Hippocampal formation (tissue), 2 donors: ENCODE data around the gene SSBP4.

ENCODE experiments used
- DNase-seq, 2 donors: peaks; one replicate each; lab custom pipeline; 2025; lab: John Stamatoyannopoulos, UW

SSBP4 gene

DNA sequence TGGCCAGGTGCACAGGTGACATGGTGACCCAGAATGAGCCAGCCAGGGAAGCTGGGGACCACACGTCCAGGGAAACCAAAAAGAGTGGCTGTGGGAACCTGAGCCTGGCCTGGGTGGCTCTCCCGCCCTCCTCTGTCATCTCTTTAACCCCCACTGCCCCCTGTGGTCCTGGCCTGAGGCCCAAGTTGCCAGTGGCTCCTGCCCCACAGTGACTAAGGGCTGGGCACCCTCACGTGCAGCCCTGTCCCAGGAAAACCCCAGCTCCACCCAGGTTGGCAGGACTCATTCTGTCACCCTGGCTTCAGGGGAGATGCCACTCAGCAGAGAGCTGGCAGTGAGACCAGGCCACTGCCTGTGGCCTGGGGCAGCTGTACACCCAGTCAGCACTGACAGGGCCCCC, 49.3 kb downstream of the SSBP4 start:
- DNase-seq = no peak

DNA sequence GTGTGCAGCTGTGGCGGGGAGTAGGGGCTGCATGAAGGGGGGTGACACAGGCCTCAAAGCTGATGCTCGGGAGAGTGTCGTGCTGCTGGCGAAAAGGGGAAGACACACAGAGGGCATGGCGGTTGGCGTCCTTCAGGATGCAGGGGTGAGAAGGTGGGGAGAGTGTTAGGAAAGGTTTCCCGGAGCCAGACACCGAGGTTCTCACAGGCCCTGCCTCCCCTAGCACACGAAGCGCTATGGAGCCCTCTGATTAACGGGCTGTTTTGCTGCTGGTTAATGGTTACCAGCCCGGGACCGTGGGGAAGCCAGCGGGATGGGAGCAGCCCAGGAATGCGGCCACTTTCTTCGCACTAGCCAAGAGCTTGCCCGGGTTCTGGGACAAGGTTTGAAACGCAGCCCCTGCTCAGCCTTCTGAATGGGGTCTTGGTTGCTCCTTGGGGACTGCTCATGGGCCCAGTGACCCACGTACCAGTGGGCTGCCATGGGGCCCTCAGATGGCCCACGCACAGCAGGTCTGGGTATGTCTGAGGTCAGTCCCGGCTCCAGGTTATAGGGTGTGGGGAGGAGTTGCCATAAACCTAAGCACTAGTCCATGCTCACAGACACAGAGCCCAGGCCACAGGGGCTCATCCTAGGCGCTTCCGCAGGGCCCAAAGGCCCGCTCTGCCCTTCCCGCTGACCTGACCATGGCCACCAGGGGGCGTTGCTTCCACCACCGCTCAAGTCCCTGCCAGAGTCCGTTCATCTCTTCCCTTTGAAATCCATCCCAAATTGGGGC, 50.1 kb downstream of the SSBP4 start:
- peak in 1 of 2 donors; percentile 20 for DNase-seq

DNA sequence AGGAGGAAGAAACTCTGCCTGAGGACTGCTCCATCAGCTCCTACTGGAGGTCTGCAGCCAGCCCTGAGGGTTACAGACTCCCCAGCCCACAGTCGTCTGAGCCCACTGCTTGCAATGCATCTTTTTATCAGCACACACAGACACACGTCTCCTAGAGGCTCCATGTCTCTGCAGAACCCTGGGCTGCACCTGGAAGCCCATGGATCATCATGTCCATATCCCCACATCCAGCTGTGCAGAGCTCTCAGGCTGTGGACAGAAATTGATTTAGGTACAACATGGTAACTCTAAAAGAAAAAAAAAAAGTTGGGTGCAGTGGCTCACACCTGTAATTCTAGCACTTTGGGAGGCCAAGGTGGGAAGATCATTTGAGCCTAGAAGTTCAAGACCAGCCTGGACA, 51.6 kb downstream of the SSBP4 start:
- DNase-seq = no peak

DNA sequence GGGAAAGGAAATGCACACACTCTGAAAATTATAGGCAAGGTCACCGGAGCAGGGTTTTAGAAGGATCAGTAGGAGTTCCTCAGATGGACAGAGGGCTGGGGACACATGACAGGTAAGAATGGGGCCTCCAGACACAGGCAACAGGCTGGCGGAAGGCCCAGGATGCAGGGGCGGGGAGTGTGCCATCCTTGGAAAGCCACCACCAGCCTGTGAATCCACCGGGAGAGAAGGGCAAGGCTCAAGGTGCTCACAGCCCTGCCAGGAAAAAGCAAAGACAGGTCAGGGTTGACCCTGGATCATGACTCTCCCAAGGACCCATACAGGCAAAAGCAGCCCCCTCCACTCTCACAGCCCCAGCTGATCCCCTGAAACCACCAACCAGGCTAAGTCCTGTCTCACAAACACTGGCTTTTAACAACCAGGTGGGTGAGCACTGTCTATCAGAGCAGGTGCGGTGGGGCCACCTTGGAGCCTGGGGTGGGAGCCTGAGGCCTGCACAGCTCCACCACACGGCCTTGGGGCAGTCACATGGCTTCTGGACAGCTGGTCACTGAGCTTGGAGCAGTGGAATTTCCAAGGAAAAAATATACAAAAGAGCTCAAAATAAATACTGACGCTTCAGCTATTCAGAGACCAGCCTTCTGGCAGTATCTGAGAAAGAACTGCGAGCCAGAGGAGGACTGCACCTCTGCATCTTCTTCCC, 54.0 kb downstream of the SSBP4 start:
- DNase-seq = no peak

DNA sequence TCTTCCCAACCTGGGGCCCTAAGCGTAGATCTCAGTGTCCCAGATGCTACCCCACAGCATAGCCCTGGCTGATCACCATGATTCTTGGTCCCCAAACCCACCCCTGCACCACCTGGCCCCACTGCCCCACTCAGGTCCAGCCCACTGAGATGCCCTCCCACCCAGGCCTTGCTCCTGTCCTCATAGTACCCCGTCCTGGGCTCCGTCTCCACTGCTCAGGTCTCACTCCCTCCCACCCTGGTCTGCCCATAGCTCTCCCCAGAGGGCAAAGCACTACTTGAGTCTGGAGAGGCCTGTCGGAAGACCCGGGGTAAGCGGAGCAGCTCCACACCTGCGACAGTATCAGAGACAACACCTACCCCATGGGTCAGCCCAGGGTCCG, 54.5 kb downstream of the SSBP4 start:
- DNase-seq = no peak

DNA sequence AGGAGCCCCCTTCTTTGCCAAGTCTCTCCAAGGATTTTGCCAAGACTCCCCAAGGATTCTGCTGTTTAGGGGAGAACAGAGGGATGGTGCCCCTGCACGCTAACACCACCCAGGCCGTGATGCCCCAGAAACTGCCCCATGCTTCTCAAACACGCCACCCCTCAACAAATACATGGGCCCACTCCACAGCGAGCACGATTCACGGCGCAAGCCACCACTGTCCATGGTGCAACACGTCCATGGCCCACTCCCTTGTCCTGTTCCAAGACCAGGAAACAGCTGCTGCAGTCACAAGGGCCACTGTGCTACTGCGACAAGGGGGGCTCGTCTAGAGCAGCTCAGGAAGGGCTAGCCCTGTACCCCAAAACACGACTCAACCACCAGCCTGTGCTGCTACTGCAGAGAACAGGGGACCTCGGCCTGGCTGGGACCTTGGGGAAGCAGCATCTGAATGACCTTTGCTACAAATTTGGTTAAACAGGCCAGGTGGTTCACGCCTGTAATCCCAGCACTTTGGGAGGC, 55.2 kb downstream of the SSBP4 start:
- DNase-seq = no peak

DNA sequence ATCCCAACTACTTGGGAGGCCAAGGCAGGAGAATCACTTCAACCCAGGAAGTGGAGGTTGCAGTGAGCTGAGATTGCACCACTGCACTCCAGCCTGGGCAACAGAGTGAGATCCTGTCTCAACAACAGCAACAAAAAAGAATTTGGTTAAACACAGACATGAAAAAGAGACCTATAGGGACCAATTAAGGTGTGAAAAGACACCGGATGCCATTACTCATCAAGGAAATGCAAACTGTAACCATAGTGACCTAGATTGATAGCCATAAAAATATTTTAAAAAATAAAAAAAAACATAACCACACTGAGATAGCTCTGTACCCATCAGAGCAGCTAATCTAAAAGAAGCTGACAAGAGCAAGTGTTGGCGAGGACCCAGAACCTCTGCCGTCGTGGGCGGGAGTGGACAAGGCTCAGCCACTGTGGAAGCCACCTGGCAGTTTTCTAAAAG, 55.8 kb downstream of the SSBP4 start:
- DNase-seq = no peak

DNA sequence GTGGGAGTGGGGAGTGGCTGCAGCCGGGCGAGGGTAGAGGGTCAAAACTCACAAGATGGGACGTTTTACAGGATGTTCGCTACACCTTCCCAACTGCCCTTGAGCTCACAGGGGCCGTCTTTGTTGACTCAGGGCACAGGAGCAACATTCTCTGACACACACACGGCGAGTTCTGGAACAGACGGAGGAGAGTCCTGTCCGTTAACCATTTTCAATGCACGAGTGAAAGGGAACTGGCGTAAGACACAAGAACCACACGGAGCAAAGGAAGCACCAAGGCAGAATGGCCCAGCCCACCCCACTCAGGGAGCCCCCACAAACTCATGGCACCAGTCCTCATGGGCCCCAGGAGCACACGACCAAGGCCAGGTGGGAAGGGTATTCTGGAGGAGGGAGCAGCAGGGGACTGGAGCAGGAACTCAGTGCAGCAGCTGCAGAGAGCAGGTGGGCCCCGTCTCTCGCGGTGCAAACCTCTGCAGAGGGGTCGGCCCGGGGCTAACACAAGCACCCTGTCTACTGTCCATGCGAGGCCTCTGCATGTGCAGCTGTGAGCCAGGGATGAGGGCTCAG, 56.6 kb downstream of the SSBP4 start:
- DNase-seq = no peak

DNA sequence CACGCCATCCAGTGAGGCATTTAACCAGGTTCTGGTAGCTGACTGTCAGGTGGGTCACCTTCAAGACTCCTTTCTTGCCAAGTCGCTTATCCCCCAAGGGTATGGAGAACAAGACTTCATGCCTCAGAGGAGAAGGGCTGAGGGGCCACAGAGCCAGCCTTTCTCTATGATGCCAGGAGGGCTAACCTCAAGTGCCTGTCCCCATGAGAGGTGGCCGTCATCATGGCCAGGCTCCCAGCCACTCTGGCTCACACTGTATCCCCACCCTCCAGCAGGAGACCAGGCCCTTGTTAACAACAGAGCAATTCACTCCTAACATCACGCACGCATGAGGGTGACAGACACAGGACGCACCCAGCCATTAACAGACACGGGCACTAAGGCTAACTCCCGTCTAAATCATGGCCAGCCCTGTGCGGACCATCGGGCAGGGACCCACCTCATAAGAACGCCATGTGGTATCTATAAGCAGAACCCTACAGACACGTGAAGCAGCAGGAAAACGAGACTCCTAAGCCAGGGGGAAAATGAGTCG, 57.4 kb downstream of the SSBP4 start:
- no peak for DNase-seq

DNA sequence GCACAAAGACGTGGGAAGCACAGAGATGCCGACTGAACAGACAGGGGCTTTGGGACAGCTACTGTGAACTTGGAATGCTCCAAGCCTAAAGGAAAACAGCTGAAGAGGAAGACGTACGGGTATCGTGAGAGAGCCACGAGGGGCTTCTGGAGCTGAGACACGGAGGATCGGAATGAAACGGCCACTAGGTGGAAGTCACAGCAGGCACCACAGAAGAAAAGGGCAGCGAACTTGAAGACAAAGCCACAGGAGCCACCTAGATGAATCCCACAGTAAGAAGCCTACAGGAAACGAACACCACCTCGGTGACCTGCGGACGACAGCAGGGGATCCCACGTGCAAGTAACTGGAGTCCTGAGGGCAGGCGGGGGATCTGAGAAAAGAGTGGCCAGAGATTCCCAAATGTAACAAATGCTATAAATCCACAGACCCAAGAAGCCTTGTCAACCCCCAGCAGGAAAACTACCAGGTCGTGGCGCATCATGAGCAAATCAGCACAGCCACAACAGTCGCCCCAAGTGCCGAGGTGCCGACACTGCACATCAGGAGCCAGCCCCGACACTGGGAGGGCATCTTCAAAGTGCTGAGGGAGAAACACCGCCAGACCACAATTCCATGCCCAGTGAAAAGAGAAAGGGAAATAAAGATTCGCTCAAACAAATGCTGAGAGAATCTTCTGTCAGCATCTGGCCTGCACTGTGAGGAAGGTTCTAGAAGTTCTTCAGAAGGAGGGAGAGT, 58.0 kb downstream of the SSBP4 start:
- DNase-seq = no peak

DNA sequence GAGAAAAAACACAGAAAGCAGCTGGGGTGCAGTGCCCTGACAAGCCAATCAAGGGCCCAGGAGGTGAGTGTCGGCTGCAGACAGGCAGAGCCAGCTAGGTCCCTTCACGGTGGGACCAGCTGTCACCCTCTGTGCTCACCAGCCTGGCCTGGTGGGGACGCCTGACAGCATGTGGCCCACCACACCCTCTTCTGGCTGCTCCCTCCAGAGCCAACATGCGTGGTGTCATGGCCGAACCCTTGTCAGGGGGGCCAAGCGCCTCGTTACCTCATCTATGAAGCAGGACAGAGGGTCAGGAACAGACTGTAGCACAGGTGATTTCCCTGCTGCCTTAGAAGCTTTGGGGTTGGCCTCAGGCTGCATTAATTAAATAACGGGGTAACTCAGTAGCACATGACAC, 58.8 kb downstream of the SSBP4 start:
- no peak for DNase-seq

DNA sequence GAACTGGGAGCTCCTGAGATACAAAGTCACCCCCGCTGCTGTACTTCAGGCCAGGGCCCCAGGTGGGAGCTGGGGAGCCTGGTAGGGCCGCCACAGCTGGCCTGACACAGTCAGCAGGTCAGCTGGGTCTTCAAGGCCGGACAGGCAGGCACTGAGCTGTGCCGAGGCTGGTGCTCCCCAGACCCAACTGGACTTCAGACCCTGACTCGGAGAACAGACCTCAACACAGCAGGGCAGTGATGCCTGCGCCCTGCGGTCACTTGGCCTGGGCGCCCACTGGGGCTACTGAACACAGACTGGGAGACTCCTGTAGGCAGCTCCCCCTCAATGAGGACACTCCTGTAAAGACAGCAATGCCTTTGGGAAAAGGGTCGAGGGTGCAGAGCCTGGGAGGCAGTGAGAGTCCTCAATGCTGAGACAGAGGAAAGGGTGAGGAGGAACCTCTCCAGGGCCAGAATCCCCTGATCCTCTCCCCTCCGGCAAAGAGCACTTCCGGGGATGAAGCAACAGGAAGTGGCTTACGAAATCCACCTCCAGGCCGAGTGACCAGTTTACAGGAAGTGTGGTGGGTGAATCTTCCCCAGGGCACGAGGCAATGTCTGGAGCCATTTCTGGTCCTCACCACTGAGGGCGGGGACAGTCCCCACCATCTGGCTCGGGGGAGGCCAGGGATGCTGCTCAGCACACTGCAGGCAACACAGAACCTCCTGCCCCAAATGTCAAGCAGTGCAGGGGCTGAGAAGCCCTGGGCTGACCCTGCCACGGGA, 59.5 kb downstream of the SSBP4 start:
- DNase-seq = peak in 1 of 2 donors; percentile 31

DNA sequence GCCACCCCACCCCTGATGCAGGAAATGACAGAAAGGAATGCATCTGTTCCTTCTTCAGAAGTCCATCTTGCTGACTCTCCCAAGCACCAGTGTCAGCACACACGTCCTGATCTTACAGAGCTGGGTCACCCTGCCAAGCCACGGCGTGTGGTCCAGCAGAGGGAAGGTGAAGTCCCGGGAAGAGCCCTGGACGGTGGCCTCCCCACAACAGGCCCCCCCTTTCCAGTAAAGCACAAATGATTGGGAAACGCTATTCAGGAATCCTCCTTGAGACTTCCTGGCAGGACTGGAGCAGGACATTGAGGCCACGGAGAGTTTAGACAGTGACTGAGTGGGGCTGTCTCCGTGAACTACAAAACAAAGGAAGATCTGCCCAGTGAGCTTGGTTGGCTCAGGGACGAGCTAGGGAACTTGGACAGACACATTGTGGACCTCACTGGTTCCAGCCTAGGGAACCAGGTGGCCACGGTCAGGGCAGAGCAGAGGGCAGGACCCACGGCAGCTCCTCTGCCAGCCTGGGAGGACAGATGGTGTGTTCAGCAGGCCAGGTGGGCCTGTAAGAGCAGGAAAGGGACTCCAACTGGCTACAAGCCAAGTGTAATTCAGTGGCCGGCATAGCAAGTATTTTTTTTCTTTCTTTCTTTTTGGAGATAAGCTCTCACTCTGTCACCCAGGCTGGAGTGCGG, 61.0 kb downstream of the SSBP4 start:
- DNase-seq = no peak

DNA sequence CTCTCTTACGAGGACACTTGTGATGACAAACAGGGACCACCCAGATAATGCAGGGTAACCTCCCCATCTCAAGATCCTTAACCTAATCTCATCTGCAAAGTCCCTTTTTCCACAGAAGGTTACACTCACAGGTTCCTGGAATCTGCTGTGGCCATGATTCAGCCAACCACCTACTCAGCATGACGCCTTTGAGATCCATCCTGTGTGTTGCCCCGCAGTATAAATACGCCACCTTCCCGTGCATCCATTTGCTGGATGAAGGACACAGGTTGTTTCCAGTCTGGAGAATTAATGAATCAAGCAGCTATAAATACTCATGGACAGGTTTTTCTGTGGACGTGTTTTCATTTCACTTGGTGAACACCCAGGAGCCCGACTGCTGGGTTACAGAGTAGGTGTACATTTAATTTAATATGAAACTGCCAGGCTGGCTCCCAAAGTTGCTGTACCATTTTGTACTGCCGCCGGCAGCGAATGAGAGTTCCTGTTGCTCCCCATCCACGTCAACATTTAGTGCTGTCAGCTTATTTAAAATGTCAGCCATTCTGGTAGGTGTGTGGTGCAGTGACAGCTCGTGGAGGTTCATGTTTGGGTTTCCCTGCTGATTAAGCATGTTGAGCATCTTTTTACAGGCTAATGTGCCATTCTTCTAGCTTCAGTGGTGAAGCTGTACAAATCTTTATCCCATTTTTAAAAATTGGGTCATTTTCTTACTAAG, 62.5 kb downstream of the SSBP4 start:
- no peak for DNase-seq

DNA sequence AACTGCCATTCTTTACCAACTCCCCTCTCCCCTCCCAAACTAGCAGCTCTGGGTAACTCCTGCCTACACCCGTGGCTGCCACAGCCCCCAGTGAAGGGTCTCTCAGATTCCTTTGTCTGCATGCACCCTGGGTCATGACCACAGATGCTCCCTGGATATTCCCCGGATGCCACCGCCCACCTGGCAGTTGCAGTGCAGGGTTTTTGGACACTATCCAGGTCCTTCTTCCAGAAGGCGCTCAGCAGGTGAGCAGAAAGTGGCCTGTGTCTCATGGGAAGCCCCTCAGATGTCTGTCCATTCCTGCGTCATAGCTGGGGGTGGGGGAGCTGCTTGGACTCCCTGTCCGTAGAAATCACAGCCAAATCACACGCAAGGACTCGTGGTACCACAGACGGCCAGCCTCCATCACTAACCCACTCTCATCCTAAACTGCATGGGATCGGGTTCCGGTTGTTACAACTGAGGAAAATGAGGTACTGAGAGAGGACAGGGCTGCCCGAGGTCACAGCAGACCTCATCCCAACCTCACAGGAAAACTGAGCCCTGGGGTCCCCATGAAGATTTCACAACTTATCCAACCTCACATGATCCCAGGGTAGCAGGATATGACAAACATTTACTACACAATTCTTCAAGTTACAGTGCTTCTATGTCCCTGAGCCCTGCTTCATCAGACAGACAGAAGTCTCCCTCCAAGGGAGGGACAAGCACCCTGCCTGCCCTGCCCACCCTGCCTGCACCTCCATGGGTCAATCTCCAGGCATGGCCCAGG, 64.1 kb downstream of the SSBP4 start:
- DNase-seq = no peak
